Fibroblast of skin of left biceps (primary cell): Measurements from ENCODE around the gene ARHGAP8.

ENCODE experiments used
- DNase-seq, 2 experiments: peaks; one replicate each; pipeline ENCODE4 v3.0.0-alpha.2; 2013; ENCODE audit warnings: low read depth in 2 of 2

Gene ARHGAP8

DNA sequence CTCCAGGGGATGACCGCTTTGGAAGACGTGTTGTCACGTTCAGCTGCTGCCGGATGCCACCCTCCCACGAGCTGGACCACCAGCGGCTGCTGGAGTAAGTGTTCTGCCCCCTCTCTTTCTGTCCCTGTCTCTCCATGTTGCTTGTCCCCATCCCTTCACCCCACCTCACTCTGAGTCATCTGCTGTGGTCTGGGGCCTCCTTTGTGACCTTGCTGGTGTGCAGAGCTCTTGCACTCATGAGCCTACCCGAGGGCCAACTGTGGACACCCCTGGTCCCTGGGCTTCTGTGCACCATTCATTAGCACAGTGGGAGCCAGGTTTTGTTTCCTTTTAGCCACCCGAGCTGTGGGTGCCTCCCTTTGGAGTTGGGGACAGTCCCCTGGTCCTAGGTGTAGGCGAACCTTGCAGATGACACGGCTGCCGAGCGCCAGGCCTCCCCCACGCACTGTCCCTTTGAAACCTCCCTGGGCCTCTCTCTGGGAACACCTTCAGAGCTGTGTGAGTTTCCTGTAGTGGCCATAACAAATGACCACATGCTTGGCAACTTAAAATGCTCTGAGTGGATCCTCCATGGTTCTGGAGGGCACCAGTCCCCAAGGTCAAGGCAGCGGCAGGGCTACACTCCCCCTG, 49.8 kb downstream of the ARHGAP8 start:
- no peak for DNase-seq

DNA sequence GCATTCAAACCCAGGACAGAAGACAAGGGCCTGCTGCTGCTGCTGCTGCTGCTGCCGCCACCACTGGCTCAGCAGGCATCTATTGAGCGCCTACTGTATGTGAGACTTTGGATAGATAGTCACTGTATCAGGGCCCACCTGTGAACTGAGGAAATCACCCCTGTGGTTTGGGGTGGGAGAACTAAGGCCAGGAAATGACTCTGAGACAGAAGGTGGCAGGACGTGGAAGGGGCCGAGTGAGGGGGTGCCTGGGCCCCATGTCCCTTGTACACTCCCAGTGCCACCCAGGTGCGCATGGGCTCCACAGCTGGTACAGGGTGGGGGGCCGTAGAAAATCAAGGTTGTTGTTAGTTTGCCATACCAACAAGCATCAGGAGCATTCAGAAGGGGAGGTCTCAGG, 50.6 kb downstream of the ARHGAP8 start:
- DNase-seq: no peak

DNA sequence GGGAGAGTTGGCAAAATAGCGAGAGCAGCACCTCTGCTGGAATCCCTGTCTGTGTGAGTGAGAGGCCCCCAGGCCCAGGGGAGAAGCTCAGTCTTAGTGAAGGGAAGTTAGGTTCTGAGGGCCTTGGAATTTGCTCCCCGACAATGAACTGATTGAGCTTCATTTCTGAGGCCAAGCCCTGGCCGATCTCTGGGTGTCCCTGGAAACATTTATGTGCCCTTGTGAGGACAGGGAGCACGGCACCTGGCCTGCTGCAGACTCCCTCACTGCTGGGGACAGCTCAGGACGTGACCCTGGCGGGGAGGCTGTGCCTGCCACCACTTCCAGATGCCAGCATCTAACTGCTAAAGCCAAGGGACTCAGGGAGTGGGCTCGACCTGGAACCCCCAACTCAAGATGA, 52.0 kb downstream of the ARHGAP8 start:
- DNase-seq: no peak

DNA sequence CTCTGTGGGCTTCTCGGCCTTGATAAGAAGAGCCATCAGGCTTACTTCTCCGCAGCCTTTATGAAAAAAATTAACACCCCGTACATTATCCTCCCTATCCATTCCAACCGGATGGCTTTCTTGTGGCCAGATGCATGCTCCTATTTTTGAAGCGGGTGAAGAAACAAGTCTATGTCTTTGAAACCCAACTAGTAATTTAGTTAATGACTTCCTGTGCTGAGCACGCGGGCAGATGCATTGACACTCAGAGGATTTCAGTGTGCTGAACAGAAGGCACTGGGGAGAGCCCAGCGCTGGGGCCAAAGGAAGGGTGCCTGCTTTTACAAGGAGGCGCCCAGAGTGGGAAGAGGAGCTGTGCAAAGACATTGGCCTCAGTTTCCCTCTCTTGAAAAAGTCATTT, 53.3 kb downstream of the ARHGAP8 start:
- DNase-seq: no peak

DNA sequence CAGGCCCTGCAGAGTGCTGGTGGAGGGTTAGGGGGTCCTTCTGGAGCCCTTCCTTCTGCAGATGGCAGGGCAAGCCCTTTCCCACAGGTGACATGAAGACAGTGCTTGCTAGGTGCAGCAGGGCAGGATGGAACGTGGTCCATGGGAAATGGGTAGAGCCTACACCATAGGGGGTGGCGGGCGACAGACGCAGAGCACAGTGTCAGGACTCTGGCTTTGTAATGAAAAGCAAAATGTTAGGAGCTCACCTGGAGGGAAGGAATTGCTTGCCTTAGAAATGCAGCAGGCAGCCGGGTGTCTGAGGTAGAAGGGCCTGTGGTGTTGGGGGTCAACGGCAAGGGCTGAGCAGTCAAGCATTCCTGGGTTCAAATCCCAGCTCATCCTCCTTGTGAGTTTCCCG, 54.9 kb downstream of the ARHGAP8 start:
- no peak for DNase-seq

DNA sequence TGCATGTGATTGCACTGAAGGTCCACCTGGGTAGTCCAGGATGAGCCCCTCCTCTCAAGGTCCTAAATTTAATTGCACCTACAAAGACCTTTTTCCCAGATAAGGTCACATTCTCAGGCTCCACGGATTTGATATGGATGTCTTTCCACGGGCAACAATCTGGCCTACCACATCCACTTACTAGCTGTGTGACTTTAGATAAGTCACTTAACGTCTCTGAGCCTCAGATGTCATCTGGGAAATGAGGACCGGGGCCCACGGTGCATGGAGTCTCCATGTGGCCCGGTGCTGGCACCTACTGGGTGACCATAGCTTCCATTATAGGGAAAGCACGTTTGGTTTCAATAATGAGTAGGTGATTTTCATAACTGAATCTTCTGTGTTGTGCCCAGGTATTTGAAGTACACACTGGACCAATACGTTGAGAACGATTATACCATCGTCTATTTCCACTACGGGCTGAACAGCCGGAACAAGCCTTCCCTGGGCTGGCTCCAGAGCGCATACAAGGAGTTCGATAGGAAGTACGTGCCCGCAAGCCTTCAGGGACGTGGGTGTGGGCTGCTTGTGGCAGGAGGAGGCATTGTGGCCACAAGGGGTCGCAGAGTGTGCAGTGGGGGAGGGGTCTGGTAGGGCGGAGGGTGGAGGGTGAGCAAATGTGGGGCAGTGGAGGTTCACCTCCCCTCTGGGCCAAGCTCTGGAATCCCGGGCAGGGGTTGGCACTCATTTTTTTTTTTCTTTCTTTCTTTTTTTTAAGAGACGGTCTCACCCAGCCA, 55.7 kb downstream of the ARHGAP8 start:
- no peak for DNase-seq

DNA sequence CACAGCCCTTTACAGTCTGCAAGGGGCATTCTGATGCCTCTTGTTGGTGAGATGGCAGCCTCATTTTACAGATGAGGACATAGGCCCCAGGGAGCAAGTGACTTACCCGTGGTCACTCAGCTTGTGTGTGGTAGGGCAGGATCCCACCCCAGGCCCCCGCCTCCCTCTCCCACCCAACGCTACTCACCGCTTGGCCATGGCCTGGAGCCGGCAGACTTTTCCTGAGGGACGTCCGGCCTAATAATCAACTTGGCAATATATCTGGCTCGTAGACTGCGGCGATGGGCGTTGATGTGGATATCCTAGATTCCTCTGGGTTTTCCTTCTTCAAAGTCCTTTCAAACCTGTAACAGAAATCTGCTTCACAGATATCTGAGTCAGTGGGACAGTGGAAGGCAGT, 57.1 kb downstream of the ARHGAP8 start:
- DNase-seq: no peak

DNA sequence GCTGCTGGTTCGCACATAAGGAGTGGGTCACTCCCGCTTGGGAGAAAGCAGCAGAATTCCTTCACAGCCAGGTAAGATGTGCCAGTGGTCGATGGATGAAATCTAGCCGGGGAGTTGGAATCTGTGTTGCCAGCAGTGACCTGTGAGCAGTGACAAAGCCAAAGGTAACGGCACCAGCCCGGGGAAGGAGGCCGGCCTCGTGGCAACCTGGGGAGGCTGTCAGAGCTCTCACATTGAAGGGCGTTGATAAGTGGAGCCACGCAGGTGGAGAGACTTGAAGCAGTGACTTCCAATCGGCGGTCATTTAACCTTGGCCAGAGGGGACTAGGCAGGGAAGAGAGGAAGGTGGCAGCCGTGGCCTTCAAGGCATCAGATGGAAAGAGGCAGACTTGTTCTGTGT, 58.8 kb downstream of the ARHGAP8 start:
- no peak for DNase-seq

DNA sequence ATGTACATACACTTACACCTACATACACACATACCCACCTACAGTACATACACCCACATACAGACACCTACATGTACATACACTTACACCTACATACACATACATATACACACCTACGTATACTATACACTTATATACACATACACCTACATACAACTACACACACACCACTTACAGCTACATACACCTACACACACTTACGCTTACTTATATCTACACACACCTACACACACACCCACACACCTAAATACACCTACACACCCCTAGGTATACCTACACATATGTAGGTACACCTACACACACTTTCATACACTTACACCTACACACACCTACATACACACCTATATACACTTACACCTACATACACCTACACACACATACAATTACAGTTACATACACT, 61.0 kb downstream of the ARHGAP8 start:
- DNase-seq: no peak

DNA sequence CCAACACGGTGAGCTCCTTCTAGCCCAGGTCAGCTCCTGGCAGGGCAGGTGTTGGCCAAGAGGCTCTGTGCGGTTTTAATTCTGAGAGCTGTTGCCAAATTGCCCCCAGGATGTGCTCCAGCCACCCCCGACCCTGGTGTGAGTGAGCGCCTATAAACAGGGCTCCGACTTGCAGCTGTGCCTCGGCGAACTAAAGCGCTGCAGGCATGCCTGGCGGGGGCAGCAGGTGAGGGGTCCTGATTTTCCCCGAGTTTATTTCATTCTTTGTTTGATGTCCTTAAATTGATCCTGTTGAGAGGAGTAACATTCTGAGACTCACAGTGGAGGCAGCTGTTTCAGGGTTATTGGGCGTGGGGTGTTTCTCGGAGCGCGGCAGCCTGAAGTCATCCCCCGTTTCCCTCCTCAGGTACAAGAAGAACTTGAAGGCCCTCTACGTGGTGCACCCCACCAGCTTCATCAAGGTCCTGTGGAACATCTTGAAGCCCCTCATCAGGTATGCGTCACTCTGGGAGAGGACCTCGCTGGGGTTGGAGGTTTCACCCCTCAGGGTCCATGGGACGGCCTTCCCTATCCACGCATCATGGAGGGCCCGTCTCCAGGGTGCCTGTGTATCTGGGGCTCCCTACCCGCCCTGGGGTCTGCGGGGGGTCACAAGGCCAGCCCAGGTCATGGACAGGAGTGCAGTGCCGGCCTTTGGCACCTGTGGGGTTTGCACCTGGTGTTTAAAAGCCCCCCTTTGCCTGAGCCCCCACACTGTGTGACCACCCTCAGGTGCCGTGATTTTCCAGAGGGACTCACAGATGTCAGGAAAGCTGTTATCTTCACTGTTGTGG, 62.1 kb downstream of the ARHGAP8 start:
- DNase-seq: no peak

DNA sequence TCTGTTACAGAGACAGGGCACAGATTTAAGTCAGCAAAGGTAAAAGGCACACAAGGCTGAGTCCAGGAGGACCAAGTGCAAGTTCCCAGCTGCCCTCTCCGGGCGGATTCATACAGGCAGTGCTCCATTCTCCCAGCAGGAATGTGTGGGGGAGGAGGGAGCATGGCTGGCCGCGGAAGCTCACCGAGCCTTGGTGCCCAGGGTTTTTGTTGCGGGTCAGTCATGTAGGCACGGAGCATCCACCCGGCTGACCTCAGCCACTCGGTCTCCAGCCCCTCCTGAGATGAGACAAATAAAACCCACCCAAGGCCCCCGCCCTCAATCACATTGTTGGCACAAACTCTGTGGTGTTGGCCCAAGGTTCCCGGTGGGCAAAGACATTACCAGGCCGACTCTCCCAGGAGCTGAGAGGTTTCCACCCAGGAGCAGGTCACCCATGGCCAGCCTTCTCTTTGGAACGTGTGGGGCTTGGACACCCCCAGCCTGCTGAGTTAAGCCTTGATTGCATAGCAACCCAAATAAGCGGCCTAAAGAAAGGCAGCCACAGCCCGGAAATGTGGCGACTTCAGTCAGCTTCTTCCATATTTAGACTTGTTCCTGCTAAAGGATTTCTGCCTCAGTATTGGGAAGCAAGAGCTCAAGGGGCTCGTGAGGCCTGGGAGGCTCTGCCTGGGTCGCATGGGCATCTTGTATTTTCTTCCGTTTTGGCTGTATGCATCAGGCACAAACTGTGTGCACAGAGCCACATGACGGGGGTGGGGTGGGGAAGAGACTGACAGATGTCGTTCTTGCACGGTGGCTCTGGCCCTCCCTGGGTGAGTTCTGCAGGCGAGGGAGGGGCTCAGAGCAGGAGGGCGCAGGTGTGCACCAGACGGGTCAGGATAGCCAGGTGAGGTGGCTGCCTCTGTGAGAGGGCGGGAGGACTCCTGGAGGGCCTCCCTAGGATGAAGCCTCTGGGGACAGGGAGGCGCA, 63.0 kb downstream of the ARHGAP8 start:
- DNase-seq: no peak

DNA sequence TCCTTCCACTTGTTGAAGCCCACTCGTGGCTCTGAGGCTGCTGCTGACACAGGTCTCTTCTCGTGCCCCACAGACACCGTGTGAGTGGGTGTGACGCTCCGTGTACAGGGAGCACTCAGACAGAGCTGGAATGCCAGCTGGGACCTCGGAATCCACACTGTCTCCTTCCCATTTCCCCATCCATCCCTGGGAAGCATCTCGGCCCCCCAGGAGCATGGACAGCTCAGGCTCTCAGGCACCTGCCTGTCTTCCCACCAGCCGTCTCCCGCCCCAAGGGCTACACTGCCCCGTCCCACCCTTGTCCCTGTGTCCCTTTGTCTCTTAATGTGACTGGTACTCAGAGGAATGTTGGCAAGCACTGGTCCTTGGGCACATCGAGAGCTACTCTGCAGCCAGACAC, 63.8 kb downstream of the ARHGAP8 start:
- no peak for DNase-seq

DNA sequence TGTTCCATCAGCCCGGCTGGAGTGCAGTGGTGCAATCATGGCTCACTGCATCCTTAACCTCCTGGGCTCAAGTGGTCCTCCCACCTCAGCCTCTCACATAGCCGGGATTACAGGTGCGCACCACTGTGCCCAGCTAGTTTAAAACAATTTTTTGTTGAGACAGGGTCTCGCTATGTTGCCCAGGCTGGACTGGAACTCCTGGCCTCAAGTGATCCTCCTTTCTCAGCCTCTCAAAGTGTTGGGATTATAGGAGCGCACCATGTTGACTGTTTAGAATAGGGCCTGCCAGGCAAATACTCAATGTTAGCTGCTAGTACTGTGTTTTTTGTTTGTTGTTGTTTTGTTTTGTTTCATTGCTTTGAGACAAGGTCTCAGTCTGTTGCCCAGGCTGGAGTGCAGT, 66.4 kb downstream of the ARHGAP8 start:
- DNase-seq: no peak

DNA sequence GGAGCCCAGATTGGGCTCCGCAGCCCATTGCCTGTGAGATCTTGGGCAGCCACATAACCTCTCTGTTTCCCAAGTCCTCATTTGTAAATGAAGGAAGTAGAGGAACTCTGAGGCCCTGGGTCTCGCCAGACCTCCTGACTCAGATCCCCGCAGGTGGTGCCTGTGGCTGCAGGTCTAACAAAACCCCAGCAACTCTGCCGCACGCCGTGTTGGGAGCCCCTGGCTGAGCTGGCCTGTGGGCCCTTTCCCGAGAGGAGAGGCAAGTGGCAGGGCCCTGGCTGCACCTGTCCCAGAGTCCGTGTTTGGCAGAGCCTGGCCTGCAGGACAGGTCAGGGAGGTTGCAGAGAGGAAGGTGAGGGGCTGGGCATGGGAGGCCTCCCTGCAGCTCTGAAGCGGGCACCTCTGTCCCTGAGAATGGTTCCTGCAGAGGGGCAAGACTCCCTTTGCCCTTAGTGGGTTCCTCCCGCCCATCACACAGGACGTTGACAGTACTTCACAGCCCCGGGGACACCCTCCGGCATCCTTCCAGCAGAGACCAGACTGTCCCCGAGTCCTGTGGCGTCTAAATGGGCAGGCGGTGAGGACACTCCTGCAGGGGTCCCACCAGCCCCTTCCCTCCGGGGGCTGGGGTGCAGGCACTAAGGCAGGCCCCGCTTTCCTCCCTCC, 67.7 kb downstream of the ARHGAP8 start:
- DNase-seq: no peak

DNA sequence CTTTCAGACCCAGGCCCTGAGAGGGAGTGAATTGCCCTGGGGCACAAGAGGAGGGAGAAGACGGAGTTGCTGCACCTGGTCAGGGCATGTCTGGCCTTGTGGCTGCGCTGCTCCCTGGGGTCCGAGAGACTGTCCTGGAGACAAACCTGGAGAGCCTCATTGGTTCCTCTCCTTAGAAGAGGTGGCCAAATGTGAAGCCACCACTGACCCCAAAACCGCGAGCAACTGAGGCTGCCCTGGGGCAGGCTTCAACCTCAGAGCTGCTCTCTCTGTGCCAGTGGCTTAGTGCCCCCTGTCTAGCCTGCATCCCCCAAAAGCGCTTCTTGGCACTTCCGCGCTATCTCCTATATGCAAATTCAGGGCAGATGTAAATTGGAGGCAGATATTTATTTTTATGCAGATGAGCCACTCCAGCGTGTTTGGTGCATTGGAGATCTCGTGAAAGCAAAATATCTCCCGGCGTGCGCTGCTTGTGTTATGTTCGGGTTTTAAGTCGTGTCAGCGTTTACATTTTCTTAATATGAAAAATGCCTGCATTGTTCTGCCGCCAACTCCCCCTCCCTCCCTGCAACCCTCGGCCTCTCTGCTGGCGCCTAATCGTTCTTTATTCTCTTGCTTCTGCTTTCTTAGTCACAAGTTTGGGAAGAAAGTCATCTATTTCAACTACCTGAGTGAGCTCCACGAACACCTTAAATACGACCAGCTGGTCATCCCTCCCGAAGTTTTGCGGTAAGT, 69.5 kb downstream of the ARHGAP8 start:
- DNase-seq: no peak

DNA sequence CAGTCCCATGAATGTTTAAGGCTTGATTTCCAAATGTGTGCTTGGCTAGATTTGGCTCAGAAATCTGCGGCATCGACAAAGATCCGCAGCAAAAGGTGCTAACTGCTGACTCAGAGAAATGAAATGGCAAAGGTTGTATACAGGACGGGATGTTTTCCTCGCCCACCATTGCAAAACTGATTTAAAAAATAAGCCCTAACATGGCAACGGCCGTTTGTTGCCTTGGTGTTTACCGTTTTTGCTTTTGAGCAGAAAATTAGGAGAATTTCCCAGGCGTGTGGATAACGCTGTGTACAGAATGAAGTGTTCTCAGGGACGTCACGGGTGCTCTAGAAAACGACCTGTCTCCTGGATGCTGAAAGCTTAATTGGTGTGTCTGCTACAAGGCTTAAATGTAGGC, 70.2 kb downstream of the ARHGAP8 start:
- DNase-seq: no peak

DNA sequence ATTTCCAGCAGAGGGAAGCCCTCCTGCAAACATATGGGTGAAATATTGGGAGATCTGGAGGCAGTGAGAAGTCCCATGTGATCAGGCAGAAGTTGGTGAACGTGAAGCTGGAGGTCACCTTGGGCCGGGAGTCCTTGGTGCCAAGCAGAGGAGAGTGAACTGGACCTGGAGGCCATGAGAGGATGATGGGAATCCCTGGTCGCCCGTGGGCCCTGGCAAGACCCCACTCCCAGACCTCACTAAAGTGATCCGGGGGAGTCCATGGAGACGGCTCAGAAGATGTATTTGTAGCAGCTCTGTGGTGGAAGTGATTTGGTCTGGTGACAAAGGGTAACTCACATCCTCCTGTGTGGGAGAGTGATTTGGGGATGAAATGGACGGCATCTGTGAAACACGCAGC, 71.0 kb downstream of the ARHGAP8 start:
- no peak for DNase-seq

DNA sequence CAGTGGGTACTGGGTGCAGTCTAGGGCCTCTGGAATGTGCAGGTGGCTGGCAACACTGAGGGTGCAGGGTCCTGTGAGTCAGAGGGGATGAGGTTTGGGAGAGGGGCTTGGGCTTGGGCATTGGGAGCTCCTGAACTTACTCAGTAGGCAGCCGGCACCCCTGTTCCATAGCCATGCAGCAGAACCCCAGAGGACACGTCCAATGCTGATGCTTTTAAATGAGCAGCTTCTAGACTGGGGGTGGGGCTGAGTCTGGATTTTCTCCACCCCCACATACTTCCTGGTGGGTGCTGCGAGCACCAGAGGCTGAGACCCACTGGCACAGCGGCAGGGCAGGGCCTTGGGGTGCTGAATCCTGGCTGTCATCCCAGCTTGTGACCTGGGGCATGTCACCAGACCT, 71.4 kb downstream of the ARHGAP8 start:
- DNase-seq: no peak

DNA sequence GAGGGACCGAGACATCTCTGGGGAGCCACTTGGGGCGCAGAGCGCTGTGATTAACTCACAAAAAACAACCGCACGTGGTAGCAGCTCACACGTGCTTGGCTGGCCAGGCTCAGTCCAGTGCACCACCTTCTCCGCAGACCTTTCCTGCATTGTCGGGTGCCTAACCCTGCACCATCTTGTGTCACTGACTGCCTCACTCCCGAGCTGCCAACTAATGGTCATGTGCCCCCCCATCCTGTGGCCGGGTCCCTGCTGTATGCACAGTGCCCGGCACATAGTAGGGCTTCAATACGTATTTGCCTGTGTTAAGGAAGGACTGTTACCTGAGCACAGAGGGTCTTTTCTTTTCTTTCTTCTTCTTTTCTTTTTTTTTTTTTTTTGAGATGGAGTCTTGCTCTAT, 71.9 kb downstream of the ARHGAP8 start:
- DNase-seq: no peak
